NOMO-1 (cell line): ENCODE results near the gene PACSIN2.
"Not testable (repeated sequence)": the region's sequence is repeated elsewhere in the genome, so short reads cannot be mapped to it uniquely, and the experiment has no call there.

Source experiments
- DNase-seq, 2 experiments: peaks; one replicate each; lab custom pipeline; 2025; ENCODE audit not compliant: unreplicated experiment in 2 of 2; lab: John Stamatoyannopoulos, UW

PACSIN2 gene

GRCh38 chr22:42994276-42994916, 20.6 kb downstream of the PACSIN2 start:
- no peak for DNase-seq

- peak; percentile 33 to 63 for DNase-seq
These were observed 21.2 kb downstream of the PACSIN2 start for GRCh38 chr22:42993651-42994275.

DNA sequence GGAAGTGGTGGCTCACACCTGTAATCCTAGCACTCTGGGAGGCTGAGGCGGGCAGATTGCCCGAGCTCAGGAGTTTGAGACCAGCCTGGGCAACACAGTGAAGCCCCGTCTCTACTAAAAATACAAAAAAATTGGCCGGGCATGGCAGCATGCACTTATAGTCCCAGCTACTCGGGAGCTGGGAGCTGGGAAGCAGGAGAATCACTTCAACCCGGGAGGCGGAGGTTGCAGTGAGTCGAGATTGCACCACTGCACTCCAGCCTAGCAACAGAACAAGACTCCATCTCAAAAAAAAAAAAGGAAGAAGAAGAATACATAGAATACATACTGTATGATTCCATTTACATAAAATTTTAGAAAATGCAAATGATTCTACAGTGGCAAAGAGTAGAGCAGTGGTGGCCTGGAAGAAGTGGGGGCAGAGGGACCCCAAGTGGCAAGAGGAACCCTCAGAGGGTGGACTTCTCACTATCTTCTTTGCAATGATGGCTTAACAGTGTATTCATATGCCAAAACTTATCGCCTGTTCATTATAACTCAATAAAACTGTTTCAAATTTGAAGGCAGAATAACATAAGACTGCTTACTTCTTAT, 22.0 kb downstream of the PACSIN2 start:
- no peak for DNase-seq

GRCh38 chr22:42992092-42992491, 22.9 kb downstream of the PACSIN2 start:
- DNase-seq = no peak

- no peak for DNase-seq
These were observed 23.8 kb downstream of the PACSIN2 start for GRCh38 chr22:42991010-42991651.

DNA sequence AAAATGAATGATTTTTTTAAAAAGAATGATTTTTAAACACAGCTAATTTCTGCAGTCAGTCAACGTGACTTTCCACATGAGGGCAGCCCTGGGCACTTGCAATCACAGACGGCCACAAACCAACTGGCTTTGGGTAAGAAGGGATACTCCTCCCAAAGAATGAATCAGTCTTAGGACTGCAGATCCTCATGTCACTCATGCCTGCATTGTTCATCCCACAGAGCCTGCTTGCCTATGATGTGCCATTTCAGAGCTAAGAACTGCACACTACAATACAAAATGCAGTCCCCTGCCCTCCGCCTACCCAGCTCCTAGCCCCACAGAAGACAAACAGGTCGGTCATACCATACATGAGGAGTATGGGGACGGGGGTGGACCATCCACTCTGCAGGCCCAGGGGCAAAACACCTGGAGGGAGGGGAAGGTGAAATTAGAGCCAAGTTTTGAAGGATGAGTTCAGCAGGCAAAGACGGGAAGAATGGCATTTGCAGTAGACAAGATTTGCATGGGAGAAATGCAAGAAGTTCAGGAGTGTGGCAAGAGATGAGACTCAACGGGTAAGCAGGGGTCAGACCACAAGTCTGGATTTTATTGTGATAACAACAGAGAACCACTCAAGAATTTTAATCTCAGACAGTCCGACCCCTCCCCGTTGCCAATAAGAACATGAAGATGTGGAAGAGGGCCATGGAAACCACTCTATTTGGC, 24.7 kb downstream of the PACSIN2 start:
- peak; percentile 14 to 29 for DNase-seq

GRCh38 chr22:42986115-42986514, 28.8 kb downstream of the PACSIN2 start:
- DNase-seq = no peak

DNA sequence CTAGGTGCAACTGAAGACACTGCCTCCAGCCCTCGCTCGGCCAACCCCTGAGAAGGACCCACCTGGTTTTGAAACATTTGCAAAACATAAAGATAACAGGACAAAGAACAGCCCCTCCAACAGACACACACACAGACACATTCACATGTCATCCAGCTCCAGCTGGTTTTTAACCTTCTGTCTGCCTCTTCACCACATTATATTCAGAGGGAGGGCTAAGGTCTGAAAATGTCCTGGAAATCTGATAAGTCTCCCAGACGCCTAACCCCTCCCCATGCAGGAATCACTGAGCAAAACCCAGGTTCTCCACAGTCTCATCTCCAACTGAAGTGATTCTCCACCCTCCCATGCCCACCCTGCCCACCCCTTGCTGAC, 29.4 kb downstream of the PACSIN2 start:
- no peak for DNase-seq

GRCh38 chr22:42984814-42985530, 30.0 kb downstream of the PACSIN2 start:
- no peak for DNase-seq

DNA sequence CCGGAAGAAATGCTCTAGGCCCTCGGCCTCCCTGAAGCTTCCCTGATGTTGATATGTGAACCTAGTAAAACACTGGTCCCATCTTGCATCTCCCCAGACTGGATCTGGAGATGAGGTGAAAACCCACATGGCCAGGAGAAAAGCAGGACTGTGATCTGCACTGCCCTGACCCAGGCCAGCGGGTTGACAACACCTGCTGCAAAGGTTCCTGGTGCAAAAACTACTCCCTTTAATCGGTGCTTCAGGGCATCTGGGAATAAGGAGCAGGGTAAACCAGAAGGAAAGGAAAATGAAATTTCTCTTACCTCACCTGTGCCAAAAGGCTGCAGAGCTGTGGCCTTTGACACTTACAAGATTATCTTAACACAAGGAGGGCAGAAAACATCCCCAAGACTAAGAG, 30.6 kb downstream of the PACSIN2 start:
- no peak for DNase-seq

DNA sequence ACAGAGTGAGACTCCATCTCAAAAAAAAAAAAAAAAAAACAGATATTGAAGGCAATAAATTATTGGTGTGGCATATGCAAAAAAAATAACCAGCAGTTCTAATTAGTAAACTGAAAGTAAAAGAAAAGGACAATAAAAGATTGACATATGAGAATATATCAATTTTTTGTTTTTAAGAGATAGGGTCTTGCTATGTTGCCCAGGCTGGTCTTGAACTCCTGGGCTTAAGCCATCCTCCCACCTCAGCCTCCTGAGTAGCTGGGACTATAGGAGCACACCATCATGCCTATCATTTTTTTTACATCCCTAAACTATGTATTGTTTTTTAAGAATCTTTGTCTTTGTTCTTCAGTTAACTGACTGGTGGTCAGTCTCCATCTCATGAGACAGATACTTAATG, 31.5 kb downstream of the PACSIN2 start:
- DNase-seq = no peak

- DNase-seq = no peak
These were observed 35.3 kb downstream of the PACSIN2 start for GRCh38 chr22:42979606-42980005.

- DNase-seq = no peak
These were observed 36.4 kb downstream of the PACSIN2 start for GRCh38 chr22:42978453-42979103.

GRCh38 chr22:42977569-42977968, 37.4 kb downstream of the PACSIN2 start:
- DNase-seq = peak; percentile 67 to 78

GRCh38 chr22:42976217-42976933, 38.6 kb downstream of the PACSIN2 start:
- no peak for DNase-seq

DNA sequence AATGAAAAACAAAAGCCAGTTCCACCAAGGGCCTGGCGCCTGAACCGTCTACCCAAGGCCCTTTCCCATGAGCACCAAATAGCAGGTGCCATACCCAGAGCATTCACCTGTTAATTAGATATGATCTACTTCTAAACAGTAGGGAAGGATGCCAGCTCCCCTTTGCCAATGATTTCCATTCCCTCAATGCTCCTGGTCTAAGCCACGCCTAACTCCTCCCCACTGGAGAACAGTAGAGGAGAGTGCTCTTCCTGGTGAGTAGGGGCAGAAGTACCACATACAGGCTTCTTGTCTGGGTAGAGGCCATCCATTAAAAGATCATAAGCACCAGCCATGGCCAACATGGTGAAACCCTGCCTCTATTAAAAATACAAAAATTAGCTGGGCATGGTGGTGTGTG, 40.7 kb downstream of the PACSIN2 start:
- DNase-seq = no peak

DNA sequence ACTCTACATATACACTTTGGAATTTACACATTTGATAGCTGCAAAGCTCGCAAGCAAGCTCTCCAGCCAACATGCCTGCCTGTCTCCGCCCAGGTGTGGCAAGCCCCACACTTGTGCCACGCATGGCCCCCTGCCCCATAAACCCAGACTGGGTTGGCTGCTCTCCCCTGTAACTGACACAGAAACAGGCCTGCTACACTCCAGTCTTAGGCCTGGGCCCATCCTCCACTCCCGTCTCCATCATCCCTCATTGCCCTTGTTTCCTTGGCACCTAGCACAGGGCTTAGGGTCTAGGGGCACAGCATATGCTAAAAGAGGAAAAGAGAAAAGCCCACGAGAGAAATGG, 41.4 kb downstream of the PACSIN2 start:
- no peak for DNase-seq

GRCh38 chr22:42972649-42973535, 42.1 kb downstream of the PACSIN2 start:
- peak; percentile 8 to 67 for DNase-seq

GRCh38 chr22:42971473-42971860, 43.5 kb downstream of the PACSIN2 start:
- DNase-seq = not testable (repeated sequence)
